NCI-H774 (cell line): ENCODE results near the gene RANBP17.

Source experiments
- DNase-seq: peaks from one replicate; lab custom pipeline; 2025; lab: John Stamatoyannopoulos, UW

RANBP17 gene

GRCh38 chr5:171249460-171249859 is 387.6 kb downstream of the RANBP17 start:
- no peak for DNase-seq

GRCh38 chr5:171250738-171251137 is 388.9 kb downstream of the RANBP17 start:
- DNase-seq = no peak

DNA sequence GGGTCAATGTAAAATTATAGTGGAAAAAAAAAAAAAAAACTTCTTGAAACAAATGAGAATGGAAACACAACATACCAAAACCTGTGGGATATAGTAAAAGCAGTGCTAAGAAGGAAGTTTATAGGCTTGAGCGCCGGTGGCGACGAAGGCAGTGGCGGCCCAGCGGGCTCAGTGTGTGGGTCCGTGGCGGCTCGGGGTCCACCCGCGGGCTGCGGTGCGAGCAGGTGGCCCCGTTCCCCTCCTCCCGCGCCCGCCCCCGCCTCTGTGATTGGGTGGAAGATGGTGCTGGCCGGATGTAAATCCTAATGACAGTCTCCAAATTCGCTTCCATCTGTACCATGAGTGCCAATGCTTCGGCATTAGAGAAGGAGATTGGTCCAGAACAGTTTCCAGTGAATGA is 389.7 kb downstream of the RANBP17 start:
- no peak for DNase-seq

GRCh38 chr5:171252674-171253073 is 390.9 kb downstream of the RANBP17 start:
- no peak for DNase-seq

DNA sequence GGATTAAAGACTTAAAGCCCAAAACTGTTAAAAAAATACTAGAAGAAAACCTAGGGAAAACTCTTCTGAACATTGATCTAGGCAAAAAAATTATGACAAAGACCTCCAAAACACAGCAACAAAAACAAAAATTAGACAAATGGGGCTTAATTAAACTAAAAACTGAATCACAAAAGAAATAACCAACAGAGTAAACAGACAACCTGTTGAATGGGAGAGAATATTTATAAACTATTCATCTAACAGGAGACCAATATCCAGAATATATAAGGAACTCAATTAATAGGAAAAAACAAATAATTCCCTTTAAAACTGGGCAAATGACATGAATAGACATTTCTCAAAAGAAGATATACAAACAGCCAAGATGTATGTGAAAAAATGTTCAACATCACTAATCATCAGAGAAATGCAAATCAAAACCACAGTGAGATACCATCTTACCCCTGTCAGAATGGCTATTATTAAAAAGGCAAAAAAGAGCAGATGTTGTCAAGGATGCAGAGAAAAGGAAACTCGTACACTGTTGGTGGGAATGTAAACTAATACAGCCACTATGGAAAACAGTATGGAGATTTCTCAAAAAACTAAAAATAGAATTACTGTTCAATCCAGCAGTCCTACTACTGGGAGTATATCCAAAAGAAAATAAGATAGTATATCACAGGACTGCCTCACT is 397.1 kb downstream of the RANBP17 start:
- no peak for DNase-seq

GRCh38 chr5:171261361-171261760 is 399.5 kb downstream of the RANBP17 start:
- no peak for DNase-seq

GRCh38 chr5:171261904-171262303 is 400.1 kb downstream of the RANBP17 start:
- no peak for DNase-seq

GRCh38 chr5:171263181-171263580 is 401.4 kb downstream of the RANBP17 start:
- no peak for DNase-seq

- no peak for DNase-seq
Measured at GRCh38 chr5:171264843-171265242, 403.0 kb downstream of the RANBP17 start.

- no peak for DNase-seq
Measured at GRCh38 chr5:171268700-171269620, 407.1 kb downstream of the RANBP17 start.

- no peak for DNase-seq
Measured at GRCh38 chr5:171269717-171270116, 407.9 kb downstream of the RANBP17 start.

GRCh38 chr5:171270136-171270535 is 408.3 kb downstream of the RANBP17 start:
- DNase-seq = no peak

DNA sequence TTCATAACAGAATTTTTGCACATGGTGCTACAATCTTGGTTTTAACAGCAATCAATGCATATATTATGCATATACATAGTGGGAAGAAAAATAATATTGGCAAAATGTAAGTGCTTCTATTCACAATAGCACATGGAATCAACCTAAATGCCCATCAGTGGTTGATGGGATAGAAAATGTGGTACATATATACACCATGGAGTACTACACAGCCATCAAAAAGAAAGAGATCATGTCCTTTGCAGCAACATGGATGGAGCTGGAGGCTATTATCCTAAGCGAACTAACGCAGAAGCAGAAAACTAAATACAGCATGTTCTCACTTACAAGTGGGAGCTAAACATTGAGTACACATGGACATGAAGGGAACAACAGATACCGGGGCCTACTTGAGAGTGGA is 410.0 kb downstream of the RANBP17 start:
- no peak for DNase-seq

- no peak for DNase-seq
Measured at GRCh38 chr5:171272996-171273970, 411.5 kb downstream of the RANBP17 start.

DNA sequence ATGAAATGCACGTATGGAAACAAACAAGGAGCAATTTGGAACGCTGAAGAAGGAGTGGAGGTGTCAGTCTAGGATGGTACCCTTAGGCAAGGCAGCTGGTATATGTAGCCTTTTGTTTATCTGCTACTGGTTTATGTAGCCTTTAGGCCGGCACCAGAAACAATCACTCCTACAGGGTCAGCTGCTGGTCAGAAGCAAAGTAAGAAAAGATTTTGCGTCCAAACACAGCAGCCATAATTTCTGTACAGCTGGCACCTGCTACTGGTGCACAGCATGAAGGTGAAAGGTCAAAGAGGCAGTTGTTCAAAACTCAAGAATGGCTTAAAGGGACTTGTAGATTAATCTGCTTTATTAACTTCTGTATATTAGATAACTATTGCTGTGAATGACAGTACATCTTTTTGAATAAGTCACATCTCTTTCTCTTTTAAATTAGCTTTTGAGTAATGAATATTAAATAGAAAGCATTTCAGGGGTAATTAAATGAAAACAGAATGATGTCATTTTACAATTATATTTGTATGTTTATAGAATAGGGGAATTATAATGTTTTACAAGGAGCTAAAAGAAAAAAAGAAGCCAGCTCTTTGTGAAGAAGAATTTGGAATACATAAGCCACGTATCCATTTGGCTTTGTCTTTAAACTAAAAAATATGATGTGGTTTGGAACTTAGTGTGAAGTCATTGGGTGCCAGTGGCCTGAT is 414.2 kb downstream of the RANBP17 start:
- peak; percentile 1 for DNase-seq

GRCh38 chr5:171283753-171284152 is 421.9 kb downstream of the RANBP17 start:
- DNase-seq = no peak

DNA sequence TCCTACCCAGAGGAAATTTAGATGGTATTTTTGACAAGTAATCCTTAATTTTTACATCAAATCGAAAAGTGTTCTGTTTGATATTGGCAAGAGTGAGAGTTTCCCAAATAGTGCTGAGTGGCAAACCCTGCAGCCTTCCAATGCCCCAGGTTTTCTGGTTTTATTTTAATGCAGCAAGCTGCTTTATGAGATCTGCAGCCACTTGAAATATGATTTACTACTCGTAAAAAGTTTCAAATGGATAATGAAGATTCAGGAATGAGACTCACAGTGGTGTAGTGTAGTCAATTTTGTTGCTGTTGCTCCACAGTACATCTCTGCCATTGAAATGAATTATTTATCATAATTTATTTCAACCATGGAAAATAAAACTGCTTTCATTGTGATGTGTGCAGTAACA is 423.6 kb downstream of the RANBP17 start:
- no peak for DNase-seq

DNA sequence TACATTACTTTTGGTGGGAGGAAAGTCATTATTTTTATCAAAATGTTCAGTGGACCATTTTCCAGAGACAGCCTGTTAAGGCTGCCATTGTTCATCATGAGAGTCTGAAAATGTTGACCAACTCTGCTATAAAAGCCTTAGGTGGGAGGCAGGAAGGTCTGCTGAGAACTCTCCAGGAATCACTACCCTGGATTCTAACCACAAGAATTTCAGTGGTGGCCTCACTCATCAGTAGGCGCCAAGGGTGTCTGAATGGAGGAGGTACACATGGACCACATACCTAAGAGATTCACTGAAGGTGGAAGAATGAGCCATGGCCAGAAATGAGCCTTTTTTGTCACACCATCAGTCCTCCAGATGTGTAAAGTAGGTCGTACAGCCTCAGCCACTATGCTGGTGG is 426.2 kb downstream of the RANBP17 start:
- no peak for DNase-seq

GRCh38 chr5:171291371-171291770 is 429.6 kb downstream of the RANBP17 start:
- no peak for DNase-seq

- no peak for DNase-seq
Measured at GRCh38 chr5:171295299-171295698, 433.5 kb downstream of the RANBP17 start.

DNA sequence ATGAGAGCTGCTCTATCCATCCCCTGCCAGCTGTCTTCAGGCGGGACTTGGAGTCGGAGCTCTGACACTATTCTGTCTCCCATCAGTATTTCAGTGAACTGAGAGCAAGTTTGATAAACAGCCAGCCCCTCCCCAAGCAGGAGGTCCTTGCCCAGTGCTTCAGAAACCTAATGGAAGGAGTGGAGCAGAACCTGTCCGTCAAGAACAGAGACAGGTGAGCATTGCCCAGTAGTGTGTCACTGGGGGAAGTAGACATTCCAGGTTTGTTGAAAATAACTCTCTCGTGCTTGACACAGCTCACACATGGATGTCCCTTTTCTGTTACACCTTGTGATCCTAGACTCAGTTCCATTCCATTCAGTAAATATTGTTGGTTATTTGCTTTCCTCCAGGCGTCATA is 434.0 kb downstream of the RANBP17 start:
- no peak for DNase-seq
